ENCODE data around the gene CAPG. TPM values are rescaled to one million over a fixed set of nuclear protein-coding genes. Genes with fewer than 3 reads are reported as not detected.
A peak's percentile ranks its signal among the peaks of the same experiment; 100 is the strongest.

Gene CAPG
- total and polyA plus RNA-seq, 2 of the 4 experiments (the other 2 are of a cell fraction): 79.9 to 98.3 TPM

DNA sequence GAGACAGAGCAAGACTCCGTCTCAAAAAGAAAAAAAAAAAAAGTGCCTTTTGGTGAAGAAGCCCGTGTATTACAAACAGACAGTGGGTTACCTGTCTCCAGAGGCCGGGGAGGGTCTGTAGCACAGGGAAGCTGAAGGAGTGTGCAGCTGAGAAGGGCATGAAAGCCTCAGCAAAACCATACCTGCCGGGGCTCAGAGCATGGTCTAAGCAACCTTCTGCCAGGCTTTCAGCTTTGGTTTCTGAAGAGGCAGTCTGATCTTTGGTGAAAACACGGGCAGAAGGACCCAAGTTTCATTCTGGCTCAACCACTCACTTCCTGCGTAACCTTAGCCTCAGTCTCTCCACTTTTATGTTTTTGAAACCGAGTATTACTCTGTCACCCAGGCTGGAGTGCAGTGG lies 29.8 kb upstream of the CAPG start:
- Histone ChIP-seq H3K14ac (replicated peaks; ENCODE audit: low read depth, low read length) (no peak overlapping the region), H3K79me1 (ENCODE audit: low read depth in 1 of 2, low read length in 2 of 2) (peaks cover 0 to 13% of the 10 kb centered on the region in 2 experiments; a peak in 1 of 4 replicates), H4K20me1 (ENCODE audit: insufficient read depth, low read length) (no peaks in the 10 kb centered on the region), H3K9me3 (ENCODE audit: control insufficient read depth, insufficient read depth, low read length) (no peaks in the 10 kb centered on the region), H3K18ac (ENCODE audit: low read depth, low read length) (no peak overlapping the region), H4K91ac (ENCODE audit: insufficient read depth, low read depth, low read length) (no peak overlapping the region), H3K4me3 (ENCODE audit: insufficient read depth, low read depth, low read length) (no peak overlapping the region), H2BK15ac (ENCODE audit: low read depth, low read length) (no peak overlapping the region), H3K56ac (ENCODE audit: extremely low read depth, insufficient read depth, low read length) (no peak overlapping the region), H3K4me1 (ENCODE audit: control insufficient read depth, insufficient read depth, low read length) (peaks cover 24% of the 10 kb centered on the region), H2BK5ac (ENCODE audit: low read depth, low read length, poor library complexity, severe bottlenecking) (no peak overlapping the region), H3K4me2 (ENCODE audit: low read depth, low read length) (no peak overlapping the region), H3K27ac (ENCODE audit: insufficient read depth, low read length) (no peak overlapping the region), H2BK120ac (ENCODE audit: low read depth, low read length) (no peak overlapping the region), H4K8ac (ENCODE audit: low read depth in 2 of 2, low read length in 2 of 2) (no peak overlapping the region), H3K4ac (ENCODE audit: low read depth, low read length) (no peak overlapping the region), H3K36me3 (ENCODE audit: control insufficient read depth, insufficient read depth, low read length) (no peaks in the 10 kb centered on the region), H2AFZ (replicated peaks; ENCODE audit: low read length, poor library complexity) (no peak overlapping the region), H2BK20ac (ENCODE audit: low read depth, low read length) (peak overlapping the region; percentile 59), H3K27me3 (ENCODE audit: control insufficient read depth, insufficient read depth, low read length) (no peaks in the 10 kb centered on the region), H3K9ac (ENCODE audit: low read depth, low read length) (no peak overlapping the region), H3K23ac (ENCODE audit: low read depth, low read length) (no peak overlapping the region), H3K9me1 (ENCODE audit: insufficient read depth, low read length) (peaks cover 30% of the 10 kb centered on the region), H2AK9ac (replicated peaks; ENCODE audit: low read depth, low read length, poor library complexity) (no peak overlapping the region), H4K5ac (ENCODE audit: low read depth, low read length) (no peak overlapping the region), H2AK5ac (ENCODE audit: low read depth, low read length) (no peak overlapping the region)
- DNase-seq (no peak), ATAC-seq (ENCODE audit: low read depth) (no peak)
- no peak for TF ChIP-seq NFE2L2 (IDR thresholded peaks at IDR 0.05; ENCODE audit: low read depth, low read length)
- TF ChIP-seq CTCF (conservative IDR thresholded peaks at IDR 0.05; ENCODE audit: low read depth, low read length): no peak
- no peak for TF ChIP-seq SMC3 (IDR thresholded peaks at IDR 0.05; ENCODE audit: low read depth, low read length)
- no peak for TF ChIP-seq MAZ (IDR thresholded peaks at IDR 0.05; ENCODE audit: borderline replicate concordance, low read depth, low read length)
- TF ChIP-seq FOS (IDR thresholded peaks at IDR 0.05; ENCODE audit: low read depth, low read length): no peak
- no peak for TF ChIP-seq MAFK (IDR thresholded peaks at IDR 0.05; ENCODE audit: low read depth, low read length)
- no peak for TF ChIP-seq MXI1 (IDR thresholded peaks at IDR 0.05; ENCODE audit: borderline replicate concordance, low read depth, low read length)
- no peak for TF ChIP-seq CHD1 (IDR thresholded peaks at IDR 0.05; ENCODE audit: low read depth, low read length)
- no peak for TF ChIP-seq USF2 (IDR thresholded peaks at IDR 0.05; ENCODE audit: low read depth, low read length)
- no peak for TF ChIP-seq CEBPB (IDR thresholded peaks at IDR 0.05; ENCODE audit: low read depth, low read length)
- TF ChIP-seq BHLHE40 (IDR thresholded peaks at IDR 0.05; ENCODE audit: low read depth, low read length): no peak
- TF ChIP-seq RCOR1 (IDR thresholded peaks at IDR 0.05; ENCODE audit: insufficient replicate concordance, low read length): no peak
- no TSS peak for BruUV-seq (replicated peaks)
- 80% methylated on average over 1 of the region's 7 CpGs; no CpG with 5 or more reads in 1 of the 2 experiments for WGBS, 2 experiments (ENCODE audit: extremely low coverage in 2 of 2, insufficient read length in 1 of 2)
- ChIA-PET POLR2A (ENCODE audit: unreplicated experiment) (interaction anchor here (0.6 kb wide), 1 partner anchor 14 kb away, joined by 4 read pairs; no protein-coding TSS in a partner anchor), CTCF (interaction anchor here (0.6 kb wide), 1 partner anchor 104 kb away, joined by 5 read pairs; no protein-coding TSS in a partner anchor)
- intact Hi-C loops (cut with micrococcal nuclease) (no loop called here), dilution Hi-C loops (cut with HindIII; ENCODE audit: low sequenced_read_pairs, unreplicated experiment) (no loop called here), in situ Hi-C loops (cut with MboI; ENCODE audit: low sequenced_read_pairs) (no loop called here)

Measured in IMR-90 (cell line).